ENCODE data around the gene THOC2. TPM values are rescaled to one million over a fixed set of nuclear protein-coding genes. Genes with fewer than 3 reads are reported as not detected.
"Not testable (repeated sequence)": the region's sequence is repeated elsewhere in the genome, so short reads cannot be mapped to it uniquely, and the experiment has no call there.

THOC2 gene
- total RNA-seq, 2 experiments from 2014 or later = 69.7 to 72.1 TPM

DNA sequence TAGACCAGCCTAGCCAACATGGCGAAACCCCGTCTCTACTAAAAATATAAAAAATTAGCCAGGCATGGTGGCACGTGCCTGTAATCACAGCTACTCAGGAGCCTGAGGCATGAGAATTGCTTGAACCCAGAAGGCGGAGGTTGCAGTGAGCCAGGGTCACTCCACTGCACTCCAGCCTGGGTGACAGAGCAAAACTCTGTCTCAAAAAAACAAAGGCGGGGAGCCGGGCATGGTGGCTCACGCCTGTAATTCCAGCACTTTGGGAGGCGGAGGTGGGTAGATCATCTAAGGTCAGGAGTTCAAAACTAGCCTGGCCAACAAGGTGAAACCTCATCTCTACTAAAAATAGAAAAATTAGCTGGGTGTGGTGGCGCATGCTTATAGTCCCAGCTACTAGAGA lies 76.3 kb downstream of the THOC2 start:
- H3K27me3 Mint-ChIP-seq, H3K9me3 Mint-ChIP-seq, DNase-seq, H3K4me3 Mint-ChIP-seq, H3K27ac Mint-ChIP-seq, H3K4me1 Mint-ChIP-seq: not testable (repeated sequence)
- H3K36me3 Mint-ChIP-seq = peaks cover 39% of the 10 kb centered on the region

DNA sequence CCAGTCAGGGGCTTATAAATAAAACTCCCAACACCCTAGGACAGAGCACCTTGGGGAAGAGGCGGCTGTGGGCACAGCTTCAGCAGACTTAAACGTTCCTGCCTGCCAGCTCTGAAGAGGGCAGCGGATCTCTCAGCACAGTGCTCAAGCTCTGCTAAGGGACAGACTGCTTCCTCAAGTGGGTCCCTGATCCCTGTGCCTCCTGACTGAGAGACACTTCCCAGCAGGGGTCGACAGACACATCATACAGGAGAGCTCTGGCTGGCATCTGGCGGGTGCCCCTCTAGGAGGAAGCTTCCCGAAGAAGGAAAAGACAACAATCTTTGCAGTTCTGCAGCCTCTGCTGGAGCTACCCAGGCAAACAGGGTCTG lies 84.1 kb downstream of the THOC2 start:
- not testable (repeated sequence) for H3K27ac Mint-ChIP-seq, DNase-seq, H3K4me3 Mint-ChIP-seq, H3K9me3 Mint-ChIP-seq, H3K27me3 Mint-ChIP-seq
- peaks cover 27% of the 10 kb centered on the region for H3K4me1 Mint-ChIP-seq
- H3K36me3 Mint-ChIP-seq = peaks cover 39% of the 10 kb centered on the region

DNA sequence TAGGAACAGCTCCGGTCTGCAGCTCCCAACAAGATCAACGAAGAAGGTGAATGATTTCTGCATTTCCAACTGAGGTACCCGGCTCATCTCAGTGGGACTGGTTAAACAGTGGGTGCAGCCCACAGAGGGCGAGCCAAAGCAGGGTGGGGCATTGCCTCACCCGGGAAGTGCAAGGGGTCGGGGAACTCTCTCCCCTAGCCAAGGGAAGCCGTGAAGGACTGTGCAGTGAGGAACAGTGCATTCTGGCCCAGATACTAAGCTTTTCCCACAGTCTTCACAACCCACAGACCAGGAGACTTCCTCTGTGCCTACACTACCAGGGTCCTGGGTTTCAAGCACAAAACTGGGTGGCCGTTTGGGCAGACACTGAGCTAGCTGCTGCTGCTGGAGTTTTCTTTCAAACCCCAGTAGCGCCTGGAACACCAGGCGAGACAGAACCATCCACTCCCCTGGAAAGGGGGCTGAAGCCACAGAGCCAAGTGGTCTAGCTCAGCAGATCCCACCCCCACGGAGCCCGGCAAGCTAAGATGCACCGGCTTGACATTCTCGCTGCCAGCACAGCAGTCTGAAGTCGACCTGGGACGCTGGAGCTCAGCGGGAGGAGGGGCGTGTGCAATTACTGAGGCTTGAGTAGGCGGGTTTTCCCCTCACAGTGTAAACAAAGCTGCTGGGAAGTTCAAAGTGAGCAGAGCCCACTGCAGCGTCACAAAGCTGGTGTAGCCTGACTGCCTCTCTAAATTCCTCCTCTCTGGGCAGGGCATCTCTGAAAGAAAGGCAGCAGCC lies 84.6 kb downstream of the THOC2 start:
- no peaks in the 10 kb centered on the region for H3K27me3 Mint-ChIP-seq
- no peak overlapping the region for H3K27ac Mint-ChIP-seq
- peaks cover 27% of the 10 kb centered on the region for H3K4me1 Mint-ChIP-seq
- DNase-seq = peak; percentile 3
- H3K4me3 Mint-ChIP-seq = no peak overlapping the region
- peaks cover 37% of the 10 kb centered on the region for H3K36me3 Mint-ChIP-seq
- peaks cover 4% of the 10 kb centered on the region for H3K9me3 Mint-ChIP-seq

DNA sequence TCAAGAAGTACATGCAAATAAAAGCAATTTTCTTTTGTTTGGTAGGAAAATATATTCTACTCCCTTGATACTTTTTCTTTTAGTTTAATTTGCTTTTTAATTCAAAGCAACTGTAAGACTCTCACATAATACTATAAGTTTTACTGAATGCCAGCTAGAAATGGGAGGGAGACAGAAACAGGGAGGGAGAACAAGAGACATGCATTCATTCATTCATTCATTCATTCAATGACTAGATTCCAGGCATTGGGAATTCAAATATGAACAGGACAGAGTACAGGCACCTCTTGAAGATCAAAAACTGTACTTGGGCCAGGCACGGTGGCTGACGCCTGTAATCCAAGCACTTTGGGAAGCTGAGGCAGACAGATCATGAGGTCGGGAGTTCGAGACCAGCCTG lies 85.6 kb downstream of the THOC2 start:
- H3K36me3 Mint-ChIP-seq = peaks cover 29% of the 10 kb centered on the region
- peaks cover 23% of the 10 kb centered on the region for H3K4me1 Mint-ChIP-seq
- H3K4me3 Mint-ChIP-seq = no peak overlapping the region
- DNase-seq = no peak
- no peak overlapping the region for H3K27ac Mint-ChIP-seq
- H3K9me3 Mint-ChIP-seq = peaks cover 4% of the 10 kb centered on the region
- no peaks in the 10 kb centered on the region for H3K27me3 Mint-ChIP-seq

DNA sequence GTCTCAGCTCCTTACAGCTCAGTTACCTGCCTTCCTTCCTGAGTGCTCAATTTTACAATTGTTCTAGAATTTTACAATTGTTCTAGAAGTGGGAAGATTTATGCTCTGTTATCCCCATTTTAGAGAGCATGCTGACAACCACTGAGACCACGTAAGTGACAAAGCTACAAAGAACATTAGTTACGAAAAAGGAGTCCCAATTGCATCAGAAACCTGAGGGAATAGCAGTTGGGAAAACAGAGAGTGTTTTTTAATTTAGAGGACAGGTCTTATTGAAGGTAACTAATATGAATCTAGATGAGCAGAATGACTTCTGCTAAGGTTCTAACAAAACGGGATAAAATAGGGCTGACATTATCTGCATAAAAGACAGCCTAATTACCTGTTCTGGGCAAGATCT lies 103.3 kb downstream of the THOC2 start:
- Mint-ChIP-seq H3K4me3 (no peak overlapping the region), H3K36me3 (peaks cover 13% of the 10 kb centered on the region), H3K27ac (no peak overlapping the region), H3K4me1 (peaks cover 9% of the 10 kb centered on the region), H3K27me3 (no peaks in the 10 kb centered on the region), H3K9me3 (no peaks in the 10 kb centered on the region)
- DNase-seq = no peak

DNA sequence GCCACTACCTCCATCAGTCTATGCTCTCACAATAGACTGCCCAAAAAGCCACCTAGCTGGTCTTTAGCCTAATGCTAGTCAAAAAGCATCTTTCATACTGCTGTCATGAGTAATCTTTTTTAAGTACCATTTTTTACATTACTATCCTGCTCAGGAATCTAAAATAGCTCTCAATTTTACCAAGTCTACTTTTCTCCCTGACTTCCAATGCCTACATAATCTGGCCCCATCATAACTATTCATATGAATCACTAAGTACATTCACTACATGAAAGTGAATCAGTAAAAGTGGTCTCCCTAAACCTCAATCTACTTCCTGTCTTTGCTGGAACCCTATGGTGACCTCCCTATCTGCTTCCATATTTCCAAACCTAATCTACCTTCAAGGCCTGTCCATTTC lies 105.9 kb downstream of the THOC2 start:
- H3K36me3 Mint-ChIP-seq = peaks cover 11% of the 10 kb centered on the region

DNA sequence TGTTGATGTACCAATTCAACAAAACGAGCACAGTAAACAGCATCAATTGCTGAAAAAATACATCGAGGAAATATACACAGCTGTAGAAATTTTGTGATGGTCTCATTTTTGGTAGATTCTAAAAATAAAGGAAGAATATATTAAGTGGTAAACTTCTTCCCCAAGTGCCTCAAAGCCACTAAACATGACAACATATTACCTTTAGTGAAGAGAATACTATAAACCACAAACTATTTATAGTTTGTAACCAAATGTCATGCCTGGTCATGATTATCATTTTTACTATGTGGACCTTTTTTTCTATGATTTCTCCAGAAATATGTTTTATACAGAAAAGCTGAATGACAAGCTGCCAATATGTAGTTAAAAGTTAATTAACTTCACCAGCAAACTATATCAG lies 106.9 kb downstream of the THOC2 start:
- Mint-ChIP-seq H3K36me3 (peaks cover 15% of the 10 kb centered on the region), H3K4me1 (peaks cover 9% of the 10 kb centered on the region), H3K9me3 (no peaks in the 10 kb centered on the region), H3K4me3 (no peak overlapping the region), H3K27ac (no peak overlapping the region), H3K27me3 (no peaks in the 10 kb centered on the region)
- DNase-seq = no peak

More for the DNA sequence above, 105.9 kb downstream of the THOC2 start:
- peaks cover 9% of the 10 kb centered on the region for H3K4me1 Mint-ChIP-seq
- no peak for DNase-seq
- H3K27ac Mint-ChIP-seq = peak overlapping the region; percentile 32
- H3K4me3 Mint-ChIP-seq = no peak overlapping the region
- H3K27me3 Mint-ChIP-seq = no peaks in the 10 kb centered on the region
- H3K9me3 Mint-ChIP-seq = no peaks in the 10 kb centered on the region

DNA sequence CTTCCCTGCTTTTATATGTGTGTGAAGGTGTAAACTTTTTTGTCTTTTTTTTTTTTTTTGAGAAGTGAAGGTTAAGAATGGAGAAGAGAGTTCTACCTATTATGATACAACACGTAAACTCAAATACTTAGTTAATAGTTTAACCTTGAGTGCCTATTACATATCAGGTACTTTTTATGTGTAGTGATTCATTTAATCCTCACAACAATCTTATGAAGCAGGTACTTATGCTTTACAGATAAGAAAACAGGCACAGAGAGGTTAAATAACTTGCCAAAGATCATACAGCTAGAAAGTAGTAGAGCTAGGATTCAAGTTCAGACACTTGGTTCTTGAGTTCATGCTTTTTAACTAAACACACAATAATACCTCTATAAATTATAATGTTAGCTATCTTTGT lies 107.4 kb downstream of the THOC2 start:
- no peak overlapping the region for H3K27ac Mint-ChIP-seq
- H3K36me3 Mint-ChIP-seq = peaks cover 15% of the 10 kb centered on the region
- DNase-seq = no peak
- H3K27me3 Mint-ChIP-seq = no peaks in the 10 kb centered on the region
- H3K4me3 Mint-ChIP-seq = no peak overlapping the region
- peaks cover 9% of the 10 kb centered on the region for H3K4me1 Mint-ChIP-seq
- no peaks in the 10 kb centered on the region for H3K9me3 Mint-ChIP-seq

DNA sequence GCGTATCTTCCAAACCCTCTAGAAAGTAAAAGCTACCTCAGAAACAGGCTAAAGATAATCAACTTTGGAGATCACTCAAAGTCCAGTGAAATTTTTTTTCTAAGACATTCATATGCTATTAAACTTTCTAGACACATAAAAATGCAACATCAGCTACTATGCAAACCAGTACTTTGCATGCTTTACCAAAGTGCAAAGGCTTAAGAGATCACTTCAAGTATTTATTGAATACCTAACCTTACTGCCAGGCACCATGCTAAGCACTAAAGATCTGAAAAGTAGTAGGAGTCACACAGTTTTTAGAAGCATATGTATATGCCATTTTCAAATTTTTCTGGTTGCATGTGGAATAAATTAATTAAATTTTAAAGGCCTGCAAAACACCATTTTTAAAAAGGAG lies 115.8 kb downstream of the THOC2 start:
- Mint-ChIP-seq H3K36me3 (peaks cover 15% of the 10 kb centered on the region), H3K27ac (no peak overlapping the region), H3K4me3 (no peak overlapping the region), H3K9me3 (no peaks in the 10 kb centered on the region), H3K27me3 (no peaks in the 10 kb centered on the region), H3K4me1 (peaks cover 2% of the 10 kb centered on the region)
- DNase-seq = no peak

DNA sequence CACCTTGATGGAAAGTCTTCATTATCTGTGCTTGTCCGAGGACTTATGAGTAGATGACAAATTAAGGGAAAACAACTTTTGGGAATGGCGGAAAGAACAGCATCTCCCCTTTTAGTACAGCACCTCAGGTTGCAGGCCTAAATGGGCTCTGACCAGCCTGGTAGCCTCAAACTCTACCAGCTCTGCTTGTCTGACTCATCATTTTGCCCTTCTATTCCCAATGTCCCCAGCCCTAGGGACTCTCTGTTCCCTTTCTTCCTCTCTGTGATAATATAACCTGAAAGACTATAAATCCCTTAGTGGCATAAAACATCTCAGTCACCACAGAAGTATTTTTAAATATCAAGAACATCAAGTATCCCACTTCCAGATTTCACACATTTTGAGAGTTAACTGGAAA lies 121.9 kb downstream of the THOC2 start:
- no peaks in the 10 kb centered on the region for H3K9me3 Mint-ChIP-seq
- H3K4me1 Mint-ChIP-seq = no peaks in the 10 kb centered on the region
- DNase-seq = no peak
- H3K27me3 Mint-ChIP-seq = no peaks in the 10 kb centered on the region
- no peak overlapping the region for H3K4me3 Mint-ChIP-seq
- no peak overlapping the region for H3K27ac Mint-ChIP-seq
- peaks cover 12% of the 10 kb centered on the region for H3K36me3 Mint-ChIP-seq

DNA sequence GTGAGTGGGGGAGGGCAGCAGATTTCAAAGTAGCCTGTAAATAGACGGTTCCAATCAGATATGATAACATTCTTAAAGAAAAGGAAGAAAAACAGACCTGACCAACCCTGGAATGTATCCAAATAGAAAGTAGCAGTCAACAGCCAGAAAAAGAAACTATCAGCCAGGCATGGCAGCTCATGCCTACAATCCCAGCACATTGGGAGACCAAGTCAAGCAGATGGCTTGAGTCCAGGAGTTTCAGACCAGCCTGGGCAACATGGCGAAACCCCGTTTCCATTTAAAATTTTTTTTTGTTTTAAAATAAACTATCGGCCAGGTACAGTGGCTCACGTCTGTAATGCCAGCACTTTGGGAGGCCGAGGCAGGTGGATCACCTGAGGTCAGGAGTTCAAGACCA lies 125.0 kb downstream of the THOC2 start:
- H3K27ac Mint-ChIP-seq = no peak overlapping the region
- H3K36me3 Mint-ChIP-seq = peaks cover 8% of the 10 kb centered on the region
- H3K27me3 Mint-ChIP-seq = no peaks in the 10 kb centered on the region
- no peak overlapping the region for H3K4me3 Mint-ChIP-seq
- no peaks in the 10 kb centered on the region for H3K9me3 Mint-ChIP-seq
- no peaks in the 10 kb centered on the region for H3K4me1 Mint-ChIP-seq
- DNase-seq = no peak

DNA sequence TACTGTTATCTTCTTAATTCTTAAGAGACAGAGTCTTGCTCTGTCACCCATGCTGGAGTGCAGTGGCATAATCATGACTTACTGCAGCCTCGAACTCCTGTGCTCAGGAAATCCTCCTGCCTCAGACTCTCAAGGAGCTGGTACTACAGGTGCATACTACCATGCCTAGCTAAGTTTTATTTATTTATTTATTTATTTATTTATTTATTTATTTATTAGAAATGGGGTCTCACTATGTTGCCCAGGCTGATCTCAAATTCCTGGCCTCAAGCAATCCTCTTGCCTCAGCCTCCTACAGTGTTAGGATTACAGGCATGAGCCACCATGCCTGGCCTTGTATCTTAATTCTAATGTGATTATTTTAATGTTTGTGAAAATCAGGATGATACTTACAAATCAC lies 125.6 kb downstream of the THOC2 start:
- no peak overlapping the region for H3K27ac Mint-ChIP-seq
- no peaks in the 10 kb centered on the region for H3K27me3 Mint-ChIP-seq
- no peak overlapping the region for H3K4me3 Mint-ChIP-seq
- H3K4me1 Mint-ChIP-seq = no peaks in the 10 kb centered on the region
- no peaks in the 10 kb centered on the region for H3K9me3 Mint-ChIP-seq
- H3K36me3 Mint-ChIP-seq = peaks cover 10% of the 10 kb centered on the region
- no peak for DNase-seq

DNA sequence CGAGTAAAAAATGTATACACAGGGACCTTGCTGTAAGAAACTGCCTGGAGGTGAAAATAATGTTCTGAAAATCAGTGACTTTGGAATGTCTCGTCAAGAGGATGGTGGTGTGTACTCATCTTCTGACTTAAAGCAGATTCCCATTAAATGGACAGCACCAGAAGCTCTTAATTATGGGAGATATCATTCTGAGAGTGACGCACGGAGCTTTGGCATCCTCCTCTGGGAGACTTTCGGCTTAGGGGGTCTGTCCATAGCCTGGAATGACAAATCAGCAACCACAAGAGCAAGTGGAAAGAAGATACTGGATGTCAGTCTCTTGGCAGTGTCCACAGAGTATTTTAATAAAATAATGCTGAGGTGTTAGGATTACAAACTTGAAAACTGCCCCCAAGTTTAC lies 129.4 kb downstream of the THOC2 start:
- no peak overlapping the region for H3K27ac Mint-ChIP-seq
- H3K36me3 Mint-ChIP-seq = peaks cover 9% of the 10 kb centered on the region
- H3K4me1 Mint-ChIP-seq = no peaks in the 10 kb centered on the region

DNA sequence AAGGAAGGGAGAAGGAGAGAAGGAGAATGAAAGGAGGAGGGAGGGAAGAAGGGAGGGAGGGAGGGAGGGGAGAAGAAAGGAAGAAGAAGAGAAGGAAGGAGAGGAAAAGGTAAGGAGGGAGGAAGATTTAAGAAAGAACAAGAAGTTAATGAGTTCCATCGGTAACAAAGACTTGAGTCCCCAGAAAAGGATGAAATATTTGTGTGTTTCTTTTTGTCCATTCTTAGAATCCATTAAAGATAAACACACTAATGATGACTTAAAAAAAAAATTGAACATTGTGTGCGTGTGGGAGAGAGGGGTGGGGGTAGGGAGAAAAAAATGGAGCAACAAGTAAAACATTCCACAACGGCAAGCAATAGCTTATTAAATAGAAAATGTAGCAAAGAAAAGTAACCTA lies 131.4 kb downstream of the THOC2 start:
- Mint-ChIP-seq H3K27ac (no peak overlapping the region), H3K27me3 (no peaks in the 10 kb centered on the region), H3K4me1 (no peaks in the 10 kb centered on the region), H3K9me3 (no peaks in the 10 kb centered on the region), H3K36me3 (peaks cover 9% of the 10 kb centered on the region), H3K4me3 (no peak overlapping the region)
- no peak for DNase-seq

More for the DNA sequence above, 129.4 kb downstream of the THOC2 start:
- no peak for DNase-seq
- H3K27me3 Mint-ChIP-seq = no peaks in the 10 kb centered on the region
- no peaks in the 10 kb centered on the region for H3K9me3 Mint-ChIP-seq
- H3K4me3 Mint-ChIP-seq = no peak overlapping the region

DNA sequence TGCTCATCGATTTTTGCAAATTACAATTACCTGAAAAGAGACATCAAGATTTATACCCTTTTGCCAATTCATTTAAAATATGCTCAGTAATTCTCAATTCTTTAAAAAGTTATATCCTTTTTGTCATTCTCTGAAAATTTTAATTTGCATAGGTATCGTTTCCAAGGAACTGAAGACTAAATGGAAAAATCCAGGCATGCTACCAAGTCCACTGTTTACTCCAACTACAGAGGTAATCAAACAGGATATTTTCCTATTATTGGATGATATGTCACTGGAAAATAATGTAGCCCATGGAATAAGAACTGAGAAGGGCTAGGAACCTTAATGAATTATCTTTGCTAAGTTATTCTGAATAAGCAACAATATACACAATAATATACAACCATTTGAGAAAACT lies 132.7 kb downstream of the THOC2 start:
- Mint-ChIP-seq H3K4me3 (no peak overlapping the region), H3K4me1 (no peaks in the 10 kb centered on the region), H3K27ac (no peak overlapping the region), H3K27me3 (no peaks in the 10 kb centered on the region), H3K36me3 (peaks cover 9% of the 10 kb centered on the region), H3K9me3 (no peaks in the 10 kb centered on the region)
- no peak for DNase-seq

DNA sequence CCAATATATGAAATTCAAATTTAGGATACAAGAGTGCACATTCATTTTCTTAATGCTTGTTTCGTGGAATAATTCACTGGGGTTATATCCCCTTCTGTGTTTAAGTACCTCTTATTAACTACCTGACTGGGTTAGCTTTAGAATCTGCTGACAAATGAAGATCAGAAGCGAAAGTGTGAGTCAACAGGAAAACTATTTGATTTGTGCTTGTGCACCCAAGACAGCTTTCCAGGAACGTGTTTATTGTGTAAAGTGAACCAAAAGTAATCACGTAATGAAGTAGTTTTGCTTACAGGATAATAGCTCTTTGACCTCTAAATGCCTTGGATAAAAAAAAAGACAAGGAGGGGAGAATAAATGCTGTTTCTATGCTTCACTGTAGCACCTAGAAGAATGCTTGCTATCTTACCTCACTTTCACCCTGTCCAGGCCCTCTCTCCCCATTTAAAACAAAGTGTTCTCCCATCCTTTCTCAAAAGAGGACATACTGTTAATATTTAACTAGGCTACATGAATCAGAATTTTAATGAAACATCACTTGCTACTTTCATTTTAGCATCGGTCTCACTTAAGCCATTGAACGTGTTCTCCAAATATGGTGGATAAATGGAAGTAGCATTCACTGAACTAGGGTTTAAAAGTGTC lies 141.9 kb downstream of the THOC2 start:
- Mint-ChIP-seq H3K4me1 (peaks cover 3% of the 10 kb centered on the region), H3K36me3 (no peaks in the 10 kb centered on the region), H3K27ac (no peak overlapping the region), H3K4me3 (no peak overlapping the region), H3K9me3 (no peaks in the 10 kb centered on the region), H3K27me3 (no peaks in the 10 kb centered on the region)
- DNase-seq = no peak

All from activated naive CD8-positive, alpha-beta T cell treated with anti-CD3 and anti-CD28 coated beads for 36 hours (primary cell).